GM23248 (cell line): ENCODE data around the gene RNF214. TPM values are rescaled to one million over a fixed set of nuclear protein-coding genes. Genes with fewer than 3 reads are reported as not detected.

Source experiments
- DNase-seq: peaks from one replicate; pipeline ENCODE4 v3.0.0-alpha.2; 2015
- H2AFZ ChIP-seq: fragments of 200-600 bp; sonication (generic); 2 replicates; pipeline ENCODE4 v1.6.1; 2016; ENCODE audit warnings: antibody characterized with exemption
- H3F3A ChIP-seq: fragments of 200-600 bp; sonication (generic); 2 replicates; pipeline ENCODE4 v1.6.1; 2016; ENCODE audit warnings: mild to moderate bottlenecking, antibody characterized with exemption, mixed run types; ENCODE audit not compliant: insufficient read depth
- H3K27ac ChIP-seq: fragments of 200-600 bp; sonication (generic); 2 replicates; pipeline ENCODE4 v1.5.1; 2016; ENCODE audit warnings: mild to moderate bottlenecking
- H3K27me3 ChIP-seq: fragments of 200-600 bp; sonication (generic); replicated peaks from 2 replicates; pipeline ENCODE4 v1.6.1; 2016; ENCODE audit warnings: mild to moderate bottlenecking; ENCODE audit not compliant: insufficient read depth
- H3K36me3 ChIP-seq: fragments of 200-600 bp; sonication (generic); 2 replicates; pipeline ENCODE4 v1.6.1; 2016; ENCODE audit warnings: low read depth, mild to moderate bottlenecking
- H3K4me1 ChIP-seq: fragments of 200-600 bp; sonication (generic); 2 replicates; pipeline ENCODE4 v1.6.1; 2016; ENCODE audit warnings: mild to moderate bottlenecking; ENCODE audit not compliant: insufficient read depth
- H3K4me2 ChIP-seq: fragments of 200-600 bp; sonication (generic); one replicate; pipeline ENCODE4 v1.6.1; 2016; ENCODE audit warnings: mild to moderate bottlenecking; ENCODE audit not compliant: unreplicated experiment
- H3K4me3 ChIP-seq: fragments of 200-600 bp; sonication (generic); 2 replicates; pipeline ENCODE4 v1.5.1; 2016; ENCODE audit warnings: mild to moderate bottlenecking
- H3K79me2 ChIP-seq: fragments of 200-600 bp; sonication (generic); 2 replicates; pipeline ENCODE4 v1.6.1; 2016; ENCODE audit warnings: mild to moderate bottlenecking; ENCODE audit not compliant: insufficient read depth
- H3K9ac ChIP-seq: fragments of 200-600 bp; sonication (generic); 2 replicates; pipeline ENCODE4 v1.6.1; 2016; ENCODE audit warnings: mild to moderate bottlenecking
- H3K9me2 ChIP-seq: fragments of 200-600 bp; sonication (generic); 2 replicates; pipeline ENCODE4 v1.6.1; 2016; ENCODE audit warnings: mixed run types, mild to moderate bottlenecking, moderate library complexity; ENCODE audit not compliant: insufficient read depth
- H3K9me3 ChIP-seq: fragments of 200-600 bp; sonication (generic); one replicate; pipeline ENCODE4 v1.6.1; 2017; ENCODE audit warnings: low read depth
- H4K20me1 ChIP-seq: fragments of 200-600 bp; sonication (generic); 2 replicates; pipeline ENCODE4 v1.6.0; 2016; ENCODE audit not compliant: insufficient read depth
- EZH2 ChIP-seq: fragments of 200-600 bp; sonication (generic); IDR thresholded peaks from 2 replicates; pipeline ENCODE4 v1.6.1; 2018; ENCODE audit warnings: antibody characterized with exemption, mild to moderate bottlenecking; ENCODE audit not compliant: insufficient read depth, poor library complexity, severe bottlenecking
- EZH2phosphoT487 ChIP-seq: fragments of 200-600 bp; sonication (generic); IDR thresholded peaks from 2 replicates; pipeline ENCODE4 v1.6.1; 2018; ENCODE audit warnings: antibody characterized with exemption, moderate library complexity, mild to moderate bottlenecking, low read depth; ENCODE audit not compliant: insufficient read depth
- WGBS, 2 experiments: methylation state at CpG; one replicate each; pipeline ENCODE4 v1.1.6; 2015 to 2017; ENCODE audit warnings: low lambda C conversion rate in 2 of 2, low coverage in 1 of 2; ENCODE audit errors: missing lambda C conversion rate in 2 of 2; 5-methylcytosine and 5-hydroxymethylcytosine counted together
- in situ Hi-C: fragments of 300-500 bp; cut with MboI; formaldehyde crosslinking; loops from 2 replicates; pipeline ENCODE4 v1.15.0; 2020
- polyA plus RNA-seq: library from polyadenylated mRNA; unstranded; fragments of >200 nt; fragmentation: Nextera tagmentation; extraction: Ambion mirVana; gene quantifications from 2 replicates; pipeline ENCODE4 v1.2.1, GENCODE V29; 2016
- total RNA-seq: library from RNA; depleted of rRNA; stranded (reverse); fragments of >200 nt; shearing (Covaris generic); gene quantifications from 2 replicates; pipeline ENCODE4 v1.2.3, GENCODE V29; 2014

The RNF214 gene
- total and polyA plus RNA-seq, 2 experiments from 2014 or later = 5.8 to 11.3 TPM

DNA sequence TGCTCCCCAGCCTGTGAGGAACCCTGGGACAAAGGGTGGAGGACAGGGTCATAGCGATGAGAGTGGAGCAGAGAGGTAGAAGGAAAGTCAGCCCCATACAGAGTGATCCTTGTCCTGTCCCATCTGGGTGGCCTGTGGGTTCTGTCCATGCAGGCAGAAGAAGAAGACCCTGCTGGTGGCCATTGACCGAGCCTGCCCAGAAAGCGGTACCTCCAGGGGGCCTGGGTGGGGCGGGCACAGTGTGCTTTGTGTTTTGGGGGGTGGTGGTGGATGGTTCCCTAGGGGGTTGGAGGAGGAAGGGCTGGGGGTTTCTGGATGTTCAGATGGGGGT, 46.1 kb upstream of the RNF214 start:
- no peak overlapping the region for H3K4me2 ChIP-seq
- no peak overlapping the region for H2AFZ ChIP-seq
- H3K27ac ChIP-seq = no peak overlapping the region
- 98% methylated on average over 4 of the region's 4 CpGs for WGBS, 2 experiments
- H4K20me1 ChIP-seq = no peaks in the 10 kb centered on the region
- no peaks in the 10 kb centered on the region for H3K27me3 ChIP-seq
- no peaks in the 10 kb centered on the region for H3K9me2 ChIP-seq
- H3F3A ChIP-seq = no peaks in the 10 kb centered on the region
- TF ChIP-seq EZH2 (no peak), EZH2phosphoT487 (no peak)
- H3K4me3 ChIP-seq = no peak overlapping the region
- no peaks in the 10 kb centered on the region; the same call in 1 of the 2 replicates for H3K36me3 ChIP-seq
- no peaks in the 10 kb centered on the region for H3K9me3 ChIP-seq
- no peaks in the 10 kb centered on the region for H3K79me2 ChIP-seq
- no peaks in the 10 kb centered on the region for H3K4me1 ChIP-seq
- in situ Hi-C loops = no loop called here
- no peak overlapping the region for H3K9ac ChIP-seq
- no peak for DNase-seq

DNA sequence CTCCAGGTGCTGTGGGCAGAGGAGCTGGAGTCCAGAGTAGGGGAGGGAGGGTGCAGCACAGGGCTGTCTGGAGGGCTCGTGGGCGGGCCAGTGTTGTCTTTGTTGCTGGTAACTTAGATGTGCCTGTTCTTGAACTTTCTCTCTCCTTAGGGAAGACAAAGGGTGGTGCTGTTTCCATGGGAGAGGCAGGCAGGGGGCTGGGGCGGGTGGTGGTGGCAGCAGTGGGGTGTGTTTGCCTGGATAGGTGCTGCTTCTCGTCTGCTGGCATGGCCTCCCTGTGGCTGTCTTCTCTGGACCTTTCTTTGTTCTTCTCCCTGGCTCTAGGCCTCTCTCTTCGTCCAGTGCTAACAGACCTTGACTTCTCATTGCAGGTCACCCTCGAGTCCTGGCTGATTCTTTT, 45.5 kb upstream of the RNF214 start:
- Histone ChIP-seq H3K27ac (no peak overlapping the region), H3F3A (no peaks in the 10 kb centered on the region), H4K20me1 (no peaks in the 10 kb centered on the region), H3K9ac (no peak overlapping the region), H3K9me3 (no peaks in the 10 kb centered on the region), H3K36me3 (no peaks in the 10 kb centered on the region; the same call in 1 of the 2 replicates), H3K79me2 (no peaks in the 10 kb centered on the region), H3K4me1 (no peaks in the 10 kb centered on the region), H3K27me3 (no peaks in the 10 kb centered on the region), H3K9me2 (no peaks in the 10 kb centered on the region), H3K4me2 (no peak overlapping the region), H3K4me3 (no peak overlapping the region), H2AFZ (no peak overlapping the region)
- in situ Hi-C loops = no loop called here
- WGBS, 2 experiments = 78% methylated on average over 4 to 6 of the region's 6 CpGs
- no peak for DNase-seq
- TF ChIP-seq EZH2phosphoT487 = no peak
- TF ChIP-seq EZH2 = no peak

DNA sequence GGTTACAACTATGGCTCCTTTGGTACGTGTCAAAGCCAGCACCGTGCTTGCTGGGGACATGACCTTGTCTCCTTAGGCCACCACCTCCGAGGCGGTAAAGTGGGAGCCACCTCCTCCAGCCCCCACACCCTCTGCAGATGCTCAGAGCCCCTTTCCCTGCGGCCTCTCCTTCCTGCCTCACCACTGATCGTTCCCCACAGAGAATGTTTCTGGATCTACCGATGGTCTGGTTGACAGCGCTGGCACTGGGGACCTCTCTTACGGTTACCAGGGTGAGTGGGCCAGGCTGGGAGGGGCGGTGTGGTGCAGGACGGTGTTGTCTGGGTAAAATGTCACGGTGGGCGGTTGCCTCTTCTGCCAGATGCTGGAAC, 45.1 kb upstream of the RNF214 start:
- Histone ChIP-seq H3K79me2 (no peaks in the 10 kb centered on the region), H3K27me3 (no peaks in the 10 kb centered on the region), H4K20me1 (no peaks in the 10 kb centered on the region), H3F3A (no peaks in the 10 kb centered on the region), H3K9me2 (no peaks in the 10 kb centered on the region), H3K4me2 (no peak overlapping the region), H3K4me3 (no peak overlapping the region), H3K36me3 (no peaks in the 10 kb centered on the region; the same call in 1 of the 2 replicates), H3K9ac (no peak overlapping the region), H3K4me1 (no peaks in the 10 kb centered on the region), H3K9me3 (no peaks in the 10 kb centered on the region), H3K27ac (no peak overlapping the region), H2AFZ (no peak overlapping the region)
- in situ Hi-C loops = no loop called here
- 89 to 92% methylated on average over 13 of the region's 13 CpGs for WGBS, 2 experiments
- no peak for DNase-seq
- no peak for TF ChIP-seq EZH2phosphoT487
- no peak for TF ChIP-seq EZH2

DNA sequence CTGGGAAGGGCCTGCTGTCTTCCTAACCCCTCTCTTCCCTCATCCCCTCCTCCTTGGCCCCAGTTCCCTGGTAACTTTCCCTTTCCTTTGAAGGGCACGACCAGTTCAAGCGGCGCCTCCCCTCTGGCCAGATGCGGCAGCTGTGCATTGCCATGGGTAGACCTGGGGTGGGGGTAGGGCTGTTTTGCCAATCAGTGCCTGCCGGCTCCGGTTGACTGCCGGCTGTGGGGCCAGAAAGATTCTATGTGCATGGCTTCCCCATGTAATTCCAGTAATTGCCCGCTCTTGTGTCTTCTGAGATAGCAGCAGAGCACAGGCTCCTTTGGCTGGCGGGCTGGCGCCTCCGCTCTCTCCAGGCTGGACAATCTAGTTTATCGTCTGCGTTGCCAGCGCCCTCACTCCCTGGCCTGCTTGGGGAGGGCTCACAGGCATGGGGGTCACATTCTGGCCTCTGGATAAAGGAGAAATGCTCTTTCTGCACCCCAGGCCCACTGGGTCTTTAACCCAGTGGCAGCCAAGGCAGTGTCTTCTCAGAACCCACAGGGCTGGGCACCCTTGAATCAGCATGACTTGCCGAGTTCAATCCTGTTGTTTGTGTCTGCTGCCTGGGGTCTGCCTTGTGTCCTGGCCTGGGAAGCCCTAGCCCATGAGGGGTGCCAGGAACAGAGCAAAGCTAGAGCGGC, 44.5 kb upstream of the RNF214 start:
- H3K36me3 ChIP-seq = no peaks in the 10 kb centered on the region; the same call in 1 of the 2 replicates
- no peak overlapping the region for H2AFZ ChIP-seq
- H3F3A ChIP-seq = no peaks in the 10 kb centered on the region
- no peaks in the 10 kb centered on the region for H3K79me2 ChIP-seq
- no peak for DNase-seq
- WGBS, 2 experiments = 95% methylated on average over 15 to 16 of the region's 16 CpGs
- no peaks in the 10 kb centered on the region for H3K27me3 ChIP-seq
- no peaks in the 10 kb centered on the region for H3K9me3 ChIP-seq
- in situ Hi-C loops = no loop called here
- no peak overlapping the region for H3K27ac ChIP-seq
- no peak overlapping the region for H3K9ac ChIP-seq
- no peak overlapping the region for H3K4me3 ChIP-seq
- H3K4me1 ChIP-seq = no peaks in the 10 kb centered on the region
- H3K9me2 ChIP-seq = no peaks in the 10 kb centered on the region
- TF ChIP-seq EZH2phosphoT487 (no peak), EZH2 (no peak)
- H3K4me2 ChIP-seq = no peak overlapping the region
- H4K20me1 ChIP-seq = no peaks in the 10 kb centered on the region
